Esophagus squamous epithelium (tissue), 5 donors: ENCODE measurements around the gene SRD5A3. TPM values are rescaled to one million over a fixed set of nuclear protein-coding genes. Genes with fewer than 3 reads are reported as not detected.

ENCODE experiments used
- DNase-seq: peaks from one replicate; lab custom pipeline; 2025; lab: John Stamatoyannopoulos, UW
- H3K27ac ChIP-seq, 4 donors: fragments of 200-600 bp; sonication (generic); one replicate each; pipeline ENCODE4 v1.5.1; 2016 to 2019; ENCODE audit warnings: mild to moderate bottlenecking in 1 of 4
- H3K27me3 ChIP-seq, 4 donors: fragments of 200-600 bp; sonication (generic); 1 replicate in 3 of 4; 2 replicates in 1 of 4; pipeline versions ENCODE4 v1.5.1 to v1.6.0; 2017 to 2021; ENCODE audit warnings: antibody characterized with exemption in 1 of 4
- H3K36me3 ChIP-seq, 3 donors: fragments of 200-600 bp; sonication (generic); one replicate each; pipeline ENCODE4 v1.5.1; 2016 to 2019
- H3K4me1 ChIP-seq, 3 donors: fragments of 200-600 bp; sonication (generic); one replicate each; pipeline ENCODE4 v1.5.1; 2017 to 2019
- H3K4me3 ChIP-seq, 4 donors: fragments of 200-600 bp; sonication (generic); 1 replicate in 3 of 4; 2 replicates in 1 of 4; pipeline ENCODE4 v1.5.1; 2016 to 2019; ENCODE audit warnings: mild to moderate bottlenecking in 2 of 4, moderate library complexity in 1 of 4
- H3K9me3 ChIP-seq, 3 donors: fragments of 200-600 bp; sonication (generic); one replicate each; pipeline ENCODE4 v1.5.1; 2016 to 2019
- CTCF ChIP-seq, 6 experiments: fragments of 450-650 bp in 4 of 6; fragments of 200-600 bp in 2 of 6; sonication (generic) in 2 of 6; IDR thresholded peaks; one replicate each; pipeline ENCODE4 v1.5.1; 2016 to 2019; ENCODE audit warnings: antibody characterized with exemption in 6 of 6, mild to moderate bottlenecking in 4 of 6, moderate library complexity in 4 of 6
- POLR2A ChIP-seq, 4 donors: fragments of 450-650 bp; IDR thresholded peaks; one replicate each; pipeline ENCODE4 v1.6.1; 2017; ENCODE audit warnings: antibody characterized with exemption in 4 of 4, mild to moderate bottlenecking in 4 of 4, moderate library complexity in 3 of 4
- WGBS, 2 donors: methylation state at CpG; one replicate each; pipeline ENCODE4 v1.1.5; 2018; 5-methylcytosine and 5-hydroxymethylcytosine counted together
- intact Hi-C: fragments of 100-400 bp; cut with DNase I; formaldehyde crosslinking; loops from one replicate; pipeline ENCODE4 v1.15.0; 2022
- total RNA-seq, 4 donors: library from RNA; depleted of rRNA; stranded (reverse); fragments of >200 nt; gene quantifications; one replicate each; pipeline ENCODE4 v1.1.0, GENCODE V29; 2016
- donor health status: DM: yes; HTN: yes; CAD: no.

The SRD5A3 gene
- total RNA-seq, 4 donors from 2014 or later = 9.9 to 28.1 (median 18.4) TPM

GRCh38 chr4:55336138-55337034, 9.7 kb upstream of the SRD5A3 start:
- H3K4me3 ChIP-seq = no peak overlapping the region
- no peak overlapping the region for H3K27ac ChIP-seq
- no peaks in the 10 kb centered on the region for H3K4me1 ChIP-seq
- 73 to 74% methylated on average over 22 of the region's 22 CpGs for WGBS, 2 donors
- H3K27me3 ChIP-seq = no peaks in the 10 kb centered on the region
- H3K9me3 ChIP-seq = no peaks in the 10 kb centered on the region
- DNase-seq = no peak
- intact Hi-C loops = no loop called here
- TF ChIP-seq POLR2A (IDR thresholded peaks at IDR 0.05) = no peak
- no peak for TF ChIP-seq CTCF (IDR thresholded peaks at IDR 0.05)
- no peaks in the 10 kb centered on the region for H3K36me3 ChIP-seq

DNA sequence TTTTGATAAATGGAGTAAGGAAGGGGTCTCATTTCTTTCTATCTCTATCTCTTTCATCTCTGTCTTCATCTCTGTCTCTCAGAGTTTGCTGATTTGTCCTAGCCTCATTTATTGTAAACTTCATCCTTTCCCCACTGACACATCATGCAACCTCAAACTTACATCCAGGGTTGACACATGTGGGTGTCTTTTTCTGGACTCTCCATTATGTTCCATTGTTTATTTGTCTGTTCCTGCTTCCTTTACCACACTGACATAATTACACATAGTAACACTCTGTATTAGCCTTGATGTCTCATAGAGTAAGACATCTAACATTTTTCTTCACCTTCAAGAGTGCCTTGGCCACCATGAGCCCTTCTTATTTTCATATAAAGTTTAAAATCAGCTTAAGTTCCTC, 8.1 kb upstream of the SRD5A3 start:
- TF ChIP-seq CTCF (IDR thresholded peaks at IDR 0.05) (no peak), POLR2A (IDR thresholded peaks at IDR 0.05) (no peak)
- Histone ChIP-seq H3K36me3 (no peaks in the 10 kb centered on the region), H3K27ac (no peak overlapping the region), H3K9me3 (no peaks in the 10 kb centered on the region), H3K4me3 (no peak overlapping the region), H3K27me3 (no peaks in the 10 kb centered on the region), H3K4me1 (no peaks in the 10 kb centered on the region)
- DNase-seq = no peak
- intact Hi-C loops = no loop called here

DNA sequence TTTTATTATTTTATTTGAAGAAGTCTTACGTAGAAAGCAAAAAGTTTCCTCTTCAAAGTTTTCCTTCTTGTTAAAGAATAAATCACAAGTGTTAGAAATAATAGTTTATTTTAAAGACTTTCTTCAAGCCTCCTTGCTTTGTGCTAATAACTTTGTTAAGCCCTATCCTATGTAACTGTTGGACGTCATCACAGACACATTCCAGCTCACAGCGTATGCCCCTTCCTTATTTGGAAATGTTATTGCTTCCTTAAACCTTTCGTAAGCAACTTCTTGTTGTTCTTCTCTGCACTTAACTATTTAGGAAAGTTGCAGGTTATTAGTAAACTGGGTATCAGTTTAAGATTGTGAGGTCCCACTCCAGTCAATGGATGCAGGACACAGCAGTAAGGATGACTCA, 7.6 kb upstream of the SRD5A3 start:
- Histone ChIP-seq H3K27me3 (no peaks in the 10 kb centered on the region), H3K27ac (no peak overlapping the region), H3K9me3 (no peaks in the 10 kb centered on the region), H3K4me1 (no peaks in the 10 kb centered on the region), H3K4me3 (no peak overlapping the region), H3K36me3 (no peaks in the 10 kb centered on the region)
- TF ChIP-seq POLR2A (IDR thresholded peaks at IDR 0.05) (no peak), CTCF (IDR thresholded peaks at IDR 0.05) (no peak)
- intact Hi-C loops = no loop called here
- no peak for DNase-seq
- WGBS, 2 donors = 56 to 63% methylated on average over 4 of the region's 4 CpGs

GRCh38 chr4:55340266-55340665, 5.8 kb upstream of the SRD5A3 start:
- H3K4me3 ChIP-seq = no peak overlapping the region
- no peak overlapping the region for H3K27ac ChIP-seq
- H3K4me1 ChIP-seq = no peaks in the 10 kb centered on the region
- no peaks in the 10 kb centered on the region for H3K9me3 ChIP-seq
- no peak for DNase-seq
- no peaks in the 10 kb centered on the region for H3K36me3 ChIP-seq
- intact Hi-C loops = loop anchor here (10.0 kb wide), 1 partner anchor 105 kb away; no protein-coding TSS in a partner anchor
- 29 to 50% methylated on average over 3 of the region's 3 CpGs for WGBS, 2 donors
- TF ChIP-seq CTCF (IDR thresholded peaks at IDR 0.05) = no peak
- no peak for TF ChIP-seq POLR2A (IDR thresholded peaks at IDR 0.05)
- no peaks in the 10 kb centered on the region for H3K27me3 ChIP-seq

- no peak for TF ChIP-seq POLR2A (IDR thresholded peaks at IDR 0.05)
- TF ChIP-seq CTCF (IDR thresholded peaks at IDR 0.05) = no peak
- Histone ChIP-seq H3K27me3 (no peaks in the 10 kb centered on the region), H3K27ac (no peak overlapping the region), H3K9me3 (no peaks in the 10 kb centered on the region), H3K36me3 (no peaks in the 10 kb centered on the region), H3K4me1 (peaks cover 9 to 24% (median 14%) of the 10 kb centered on the region in 3 donors), H3K4me3 (no peak overlapping the region)
- intact Hi-C loops = loop anchor here (10.0 kb wide), 1 partner anchor 101 kb away; no protein-coding TSS in a partner anchor
- no peak for DNase-seq
- WGBS, 2 donors = 78 to 91% methylated on average over 7 of the region's 7 CpGs
Observed at GRCh38 chr4:55343887-55344286, 2.2 kb upstream of the SRD5A3 start.
